ENCODE data around the gene PPARD. TPM values are rescaled to one million over a fixed set of nuclear protein-coding genes. Genes with fewer than 3 reads are reported as not detected.

PPARD gene
- total RNA-seq, 1 donor from 2014 or later: 20.8 TPM

GRCh38 chr6:35295521-35296315, 46.6 kb upstream of the PPARD start:
- H3K36me3 Mint-ChIP-seq: peaks cover 8% of the 10 kb centered on the region
- no peak for TF ChIP-seq CTCF (IDR thresholded peaks at IDR 0.05; ENCODE audit: unreplicated experiment)
- no peak overlapping the region for H3K4me3 Mint-ChIP-seq
- no peaks in the 10 kb centered on the region for H3K27me3 Mint-ChIP-seq (ENCODE audit: low read depth)
- no peaks in the 10 kb centered on the region for H3K9me3 Mint-ChIP-seq
- no peak overlapping the region for H3K27ac Mint-ChIP-seq
- peaks cover 3% of the 10 kb centered on the region for H3K4me1 Mint-ChIP-seq
- no peak for DNase-seq (ENCODE audit: low spot score in 2 of 2, unreplicated experiment in 2 of 2)

- peak overlapping the region; percentile 43 for H3K27ac Mint-ChIP-seq
- peak overlapping the region; percentile 57 for H3K4me3 Mint-ChIP-seq
- H3K27me3 Mint-ChIP-seq (ENCODE audit: low read depth): no peaks in the 10 kb centered on the region
These were observed 45.3 kb upstream of the PPARD start for GRCh38 chr6:35296931-35297600.

GRCh38 chr6:35297601-35298481, 44.5 kb upstream of the PPARD start, which contains the start of gene DEF6:
Gene DEF6, plus strand, starts transcription at chr6:35297818. Its CDS starts 39 bp downstream, at chr6:35297857.
- H3K4me1 Mint-ChIP-seq: peaks cover 4% of the 10 kb centered on the region
- H3K4me3 Mint-ChIP-seq: peak within 1 kb of the TSS; percentile 57
- peak; percentile 50 for TF ChIP-seq CTCF (IDR thresholded peaks at IDR 0.05; ENCODE audit: unreplicated experiment)
- peak within 1 kb of the TSS; percentile 43 for H3K27ac Mint-ChIP-seq
- peak; percentile 62 to 83 for DNase-seq (ENCODE audit: low spot score in 2 of 2, unreplicated experiment in 2 of 2)
- no peaks in the 10 kb centered on the region for H3K27me3 Mint-ChIP-seq (ENCODE audit: low read depth)
- H3K36me3 Mint-ChIP-seq: peaks cover 6% of the 10 kb centered on the region
- no peaks in the 10 kb centered on the region for H3K9me3 Mint-ChIP-seq

More at GRCh38 chr6:35296931-35297600, 45.3 kb upstream of the PPARD start:
- Mint-ChIP-seq H3K9me3 (no peaks in the 10 kb centered on the region), H3K36me3 (peaks cover 6% of the 10 kb centered on the region), H3K4me1 (peaks cover 3% of the 10 kb centered on the region)
- no peak for TF ChIP-seq CTCF (IDR thresholded peaks at IDR 0.05; ENCODE audit: unreplicated experiment)
- DNase-seq (ENCODE audit: low spot score in 2 of 2, unreplicated experiment in 2 of 2): no peak

GRCh38 chr6:35298625-35299140, 43.7 kb upstream of the PPARD start:
- Mint-ChIP-seq H3K4me3 (no peak overlapping the region), H3K27me3 (ENCODE audit: low read depth) (no peaks in the 10 kb centered on the region), H3K27ac (no peak overlapping the region), H3K9me3 (no peaks in the 10 kb centered on the region), H3K4me1 (peaks cover 10% of the 10 kb centered on the region), H3K36me3 (peaks cover 4% of the 10 kb centered on the region)
- TF ChIP-seq CTCF (IDR thresholded peaks at IDR 0.05; ENCODE audit: unreplicated experiment): no peak
- no peak for DNase-seq (ENCODE audit: low spot score in 2 of 2, unreplicated experiment in 2 of 2)

GRCh38 chr6:35299674-35300073, 42.7 kb upstream of the PPARD start:
- Mint-ChIP-seq H3K9me3 (no peaks in the 10 kb centered on the region), H3K4me3 (no peak overlapping the region), H3K27ac (no peak overlapping the region), H3K36me3 (no peaks in the 10 kb centered on the region), H3K27me3 (ENCODE audit: low read depth) (no peaks in the 10 kb centered on the region), H3K4me1 (peaks cover 10% of the 10 kb centered on the region)
- TF ChIP-seq CTCF (IDR thresholded peaks at IDR 0.05; ENCODE audit: unreplicated experiment): no peak
- no peak for DNase-seq (ENCODE audit: low spot score in 2 of 2, unreplicated experiment in 2 of 2)

Data from mesothelial cell of epicardium (in vitro differentiated cells).